Natural killer cell (primary cell): ENCODE measurements around the gene FAM83B. TPM values are rescaled to one million over a fixed set of nuclear protein-coding genes. Genes with fewer than 3 reads are reported as not detected.

Source experiments
- ATAC-seq, 3 donors: fragments of 150-1000 bp in 2 of 3; fragments of 200-7000 bp in 1 of 3; cut with Tn5 transposase; 1 replicate in 1 of 3; 2 replicates in 2 of 3; pipeline ENCODE4 v1.10.0; 2021; ENCODE audit warnings: mild to moderate bottlenecking in 2 of 3, moderate library complexity in 2 of 3
- DNase-seq, 2 donors: peaks; one replicate each; pipeline versions ENCODE4 v3.0.0 to v3.0.0-alpha.2; 2013 to 2021; ENCODE audit warnings: mixed read lengths in 1 of 2
- H3K27ac ChIP-seq: one replicate; pipeline ENCODE4 v1.5.1; 2013; ENCODE audit warnings: mild to moderate bottlenecking, low read length
- H3K27me3 ChIP-seq: one replicate; pipeline ENCODE4 v1.6.1; 2013; ENCODE audit warnings: low read length; ENCODE audit not compliant: control insufficient read depth, insufficient read depth
- H3K36me3 ChIP-seq: one replicate; pipeline ENCODE4 v1.6.1; 2013; ENCODE audit warnings: low read length; ENCODE audit not compliant: control insufficient read depth, insufficient read depth
- H3K4me1 ChIP-seq: one replicate; pipeline ENCODE4 v1.6.1; 2013; ENCODE audit warnings: low read length; ENCODE audit not compliant: control insufficient read depth, insufficient read depth
- H3K4me3 ChIP-seq: one replicate; pipeline ENCODE4 v1.5.1; 2013; ENCODE audit warnings: low read length
- H3K9me3 ChIP-seq: one replicate; pipeline ENCODE4 v1.6.1; 2013; ENCODE audit warnings: low read length; ENCODE audit not compliant: control insufficient read depth, insufficient read depth
- H3K27ac Mint-ChIP-seq, 2 donors: one replicate each; pipeline ENCODE4 v1.8.0; 2022; ENCODE audit warnings: mild to moderate bottlenecking in 2 of 2, mixed read lengths in 2 of 2, moderate library complexity in 1 of 2
- H3K27me3 Mint-ChIP-seq, 2 donors: one replicate each; pipeline ENCODE4 v1.8.0; 2022; ENCODE audit warnings: low read depth in 2 of 2, mixed read lengths in 2 of 2
- H3K36me3 Mint-ChIP-seq: one replicate; pipeline ENCODE4 v1.8.0; 2022; ENCODE audit warnings: mixed read lengths
- H3K4me1 Mint-ChIP-seq, 2 donors: one replicate each; pipeline ENCODE4 v1.8.0; 2022; ENCODE audit warnings: mixed read lengths in 2 of 2
- H3K4me3 Mint-ChIP-seq: one replicate; pipeline ENCODE4 v1.8.0; 2022; ENCODE audit warnings: mild to moderate bottlenecking, moderate library complexity, mixed read lengths
- H3K9me3 Mint-ChIP-seq, 2 donors: one replicate each; pipeline ENCODE4 v1.8.0; 2022; ENCODE audit warnings: mixed read lengths in 2 of 2
- CTCF ChIP-seq: fragments of 200-600 bp; IDR thresholded peaks from one replicate; pipeline ENCODE4 v1.8.0; 2022; ENCODE audit warnings: antibody characterized with exemption
- WGBS: methylation state at CpG from one replicate; pipeline ENCODE4 v1.1.7; 2013; ENCODE audit warnings: missing lambda C conversion rate; ENCODE audit not compliant: insufficient coverage; 5-methylcytosine and 5-hydroxymethylcytosine counted together
- intact Hi-C: fragments of 100-400 bp; cut with micrococcal nuclease; formaldehyde crosslinking; loops from one replicate; pipeline ENCODE4 v1.14.2; 2022
- total RNA-seq, 4 donors: library from RNA; stranded (reverse); fragments of 120-200 nt in 1 of 4; gene quantifications; one replicate each; pipeline versions ENCODE4 v1.2.3 to v1.2.4, GENCODE V29; 2013 to 2022

The FAM83B gene
- total RNA-seq, 3 donors from 2014 or later (not counting 1 experiment from before 2014, with no cell fraction given) = not detected

DNA sequence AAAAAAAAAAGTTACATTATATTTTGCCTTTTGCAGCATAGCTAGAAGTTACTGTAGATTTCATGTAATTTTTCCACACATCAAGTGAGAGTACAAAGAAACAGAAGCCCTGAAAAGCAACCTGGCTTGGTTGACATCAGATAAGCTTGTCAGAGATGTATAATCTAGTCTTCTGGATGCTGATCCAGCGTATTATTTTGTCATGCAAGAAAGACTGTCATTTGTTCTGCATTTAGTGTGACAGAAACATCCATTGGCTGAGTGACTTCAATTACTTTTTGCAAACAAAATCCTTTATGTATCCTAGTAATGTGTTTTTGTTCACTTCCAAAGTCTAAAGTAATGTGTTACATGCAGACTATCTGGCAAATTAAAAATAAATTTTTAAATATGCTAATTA lies 75.3 kb downstream of the FAM83B start:
- Mint-ChIP-seq H3K27me3 (no peaks in the 10 kb centered on the region), H3K4me1 (no peaks in the 10 kb centered on the region), H3K36me3 (no peaks in the 10 kb centered on the region), H3K27ac (no peak overlapping the region), H3K4me3 (no peak overlapping the region), H3K9me3 (peaks cover 0 to 2% of the 10 kb centered on the region in 2 donors)
- no peak overlapping the region for H3K4me3 ChIP-seq
- ATAC-seq (no peak), DNase-seq (no peak)
- H3K27me3 ChIP-seq = no peaks in the 10 kb centered on the region
- TF ChIP-seq CTCF = no peak
- intact Hi-C loops = no loop called here
- H3K4me1 ChIP-seq = no peaks in the 10 kb centered on the region
- H3K36me3 ChIP-seq = no peaks in the 10 kb centered on the region
- WGBS = 67% methylated on average over 1 of the region's 1 CpG
- no peaks in the 10 kb centered on the region for H3K9me3 ChIP-seq
- H3K27ac ChIP-seq = no peak overlapping the region

GRCh38 chr6:54929245-54929909 lies 82.8 kb downstream of the FAM83B start:
- no peaks in the 10 kb centered on the region for H3K36me3 ChIP-seq
- no peak overlapping the region for H3K4me3 ChIP-seq
- TF ChIP-seq CTCF = no peak
- no peak overlapping the region for H3K4me3 Mint-ChIP-seq
- intact Hi-C loops = no loop called here
- H3K27me3 ChIP-seq = no peaks in the 10 kb centered on the region
- ATAC-seq = no peak
- no peak overlapping the region for H3K27ac ChIP-seq
- peaks cover 7 to 10% of the 10 kb centered on the region in 2 donors for H3K9me3 Mint-ChIP-seq
- DNase-seq = no peak
- peaks cover 3% of the 10 kb centered on the region for H3K9me3 ChIP-seq
- WGBS = no CpG with 5 or more reads among the region's 1 CpG
- H3K36me3 Mint-ChIP-seq = peaks cover 17% of the 10 kb centered on the region
- H3K4me1 Mint-ChIP-seq = no peaks in the 10 kb centered on the region
- H3K4me1 ChIP-seq = no peaks in the 10 kb centered on the region
- H3K27me3 Mint-ChIP-seq = no peaks in the 10 kb centered on the region
- no peak overlapping the region for H3K27ac Mint-ChIP-seq

GRCh38 chr6:54932622-54933021 lies 86.1 kb downstream of the FAM83B start:
- H3K4me3 ChIP-seq = no peak overlapping the region
- ATAC-seq = no peak
- Mint-ChIP-seq H3K27me3 (no peaks in the 10 kb centered on the region), H3K4me1 (no peaks in the 10 kb centered on the region), H3K36me3 (peaks cover 17% of the 10 kb centered on the region), H3K27ac (no peak overlapping the region), H3K9me3 (peaks cover 7 to 10% of the 10 kb centered on the region in 2 donors), H3K4me3 (no peak overlapping the region)
- intact Hi-C loops = no loop called here
- no peaks in the 10 kb centered on the region for H3K36me3 ChIP-seq
- H3K27ac ChIP-seq = no peak overlapping the region
- no peaks in the 10 kb centered on the region for H3K27me3 ChIP-seq
- TF ChIP-seq CTCF = no peak
- peaks cover 3% of the 10 kb centered on the region for H3K9me3 ChIP-seq
- no peaks in the 10 kb centered on the region for H3K4me1 ChIP-seq
- no peak for DNase-seq

GRCh38 chr6:54935739-54936138 lies 89.2 kb downstream of the FAM83B start:
- whole genome bisulfite sequencing = 83% methylated on average over 5 of the region's 5 CpGs
- Histone ChIP-seq H3K4me3 (no peak overlapping the region), H3K36me3 (no peaks in the 10 kb centered on the region), H3K27me3 (no peaks in the 10 kb centered on the region), H3K9me3 (peaks cover 3% of the 10 kb centered on the region), H3K27ac (no peak overlapping the region), H3K4me1 (no peaks in the 10 kb centered on the region)
- H3K4me3 Mint-ChIP-seq = no peak overlapping the region
- peaks cover 17% of the 10 kb centered on the region for H3K36me3 Mint-ChIP-seq
- no peak for ATAC-seq
- H3K27me3 Mint-ChIP-seq = no peaks in the 10 kb centered on the region
- DNase-seq = no peak
- H3K9me3 Mint-ChIP-seq = peaks cover 10% of the 10 kb centered on the region in 2 donors
- no peaks in the 10 kb centered on the region for H3K4me1 Mint-ChIP-seq
- intact Hi-C loops = no loop called here
- TF ChIP-seq CTCF = no peak
- no peak overlapping the region for H3K27ac Mint-ChIP-seq
